Measurements from ENCODE around the gene ROR1.
A peak's percentile ranks its signal among the peaks of the same experiment; 100 is the strongest.
"Not testable (repeated sequence)": the region's sequence is repeated elsewhere in the genome, so short reads cannot be mapped to it uniquely, and the experiment has no call there.

ROR1 gene

GRCh38 chr1:64187646-64188045 lies 413.8 kb downstream of the ROR1 start:
- Mint-ChIP-seq H3K36me3 (no peaks in the 10 kb centered on the region), H3K4me3 (no peak overlapping the region), H3K4me1 (ENCODE audit: low read depth) (peaks cover 5% of the 10 kb centered on the region), H3K9me3 (ENCODE audit: low read depth) (no peaks in the 10 kb centered on the region), H3K27me3 (no peaks in the 10 kb centered on the region), H3K27ac (no peak overlapping the region)

GRCh38 chr1:64192290-64192689 lies 418.5 kb downstream of the ROR1 start:
- Mint-ChIP-seq H3K9me3 (ENCODE audit: low read depth) (no peaks in the 10 kb centered on the region), H3K27ac (no peak overlapping the region), H3K36me3 (no peaks in the 10 kb centered on the region), H3K27me3 (no peaks in the 10 kb centered on the region), H3K4me3 (no peak overlapping the region), H3K4me1 (ENCODE audit: low read depth) (no peaks in the 10 kb centered on the region)

DNA sequence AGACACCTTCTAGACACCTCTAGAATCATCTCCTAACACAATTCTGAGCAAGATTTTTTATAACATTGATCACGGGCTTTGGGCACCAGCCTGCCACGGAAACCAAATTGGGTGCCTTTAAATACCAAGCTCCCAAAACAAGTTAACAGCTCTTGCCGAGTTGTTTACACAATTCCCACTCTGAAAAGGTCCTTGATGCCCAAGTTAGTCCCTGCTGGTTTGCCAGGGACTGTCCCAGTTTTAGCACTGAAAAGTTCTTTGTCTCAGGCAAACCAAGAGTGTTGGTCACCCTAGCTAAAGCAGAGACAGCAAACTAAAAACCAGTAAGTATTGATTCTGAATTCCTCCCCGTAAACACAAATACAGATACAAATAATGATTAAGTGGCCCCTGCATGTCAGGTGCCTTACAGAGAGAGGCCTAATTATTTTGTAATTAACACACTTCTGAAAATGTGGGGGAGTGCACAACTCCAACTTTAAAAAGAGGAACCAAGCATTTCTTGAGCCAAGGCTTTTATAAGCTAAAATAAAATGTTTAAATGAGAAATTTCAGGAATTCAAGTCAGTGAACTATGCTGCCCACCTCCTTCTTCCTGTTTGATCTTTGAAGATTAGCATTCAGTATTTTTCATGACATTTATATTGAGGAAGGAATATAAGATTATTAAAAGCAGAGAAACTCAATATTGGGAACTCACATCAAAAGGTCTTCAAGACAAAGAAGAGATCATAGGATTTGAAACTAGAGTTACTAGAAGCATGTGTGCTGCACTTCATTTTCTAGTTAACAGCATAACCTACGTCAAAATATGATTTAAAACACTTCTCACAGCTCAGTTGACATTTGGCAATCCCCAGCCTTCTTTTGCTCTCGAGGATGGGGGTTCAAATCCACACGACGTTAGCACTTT lies 420.6 kb downstream of the ROR1 start:
- peaks cover 6% of the 10 kb centered on the region for H3K4me1 Mint-ChIP-seq (ENCODE audit: low read depth)
- H3K36me3 Mint-ChIP-seq, result no peaks in the 10 kb centered on the region
- H3K4me3 Mint-ChIP-seq, result no peak overlapping the region
- no peaks in the 10 kb centered on the region for H3K27me3 Mint-ChIP-seq
- H3K27ac Mint-ChIP-seq, result no peak overlapping the region
- no peaks in the 10 kb centered on the region for H3K9me3 Mint-ChIP-seq (ENCODE audit: low read depth)

GRCh38 chr1:64195081-64195395 lies 421.2 kb downstream of the ROR1 start:
- Mint-ChIP-seq H3K36me3 (no peaks in the 10 kb centered on the region), H3K4me3 (no peak overlapping the region)

DNA sequence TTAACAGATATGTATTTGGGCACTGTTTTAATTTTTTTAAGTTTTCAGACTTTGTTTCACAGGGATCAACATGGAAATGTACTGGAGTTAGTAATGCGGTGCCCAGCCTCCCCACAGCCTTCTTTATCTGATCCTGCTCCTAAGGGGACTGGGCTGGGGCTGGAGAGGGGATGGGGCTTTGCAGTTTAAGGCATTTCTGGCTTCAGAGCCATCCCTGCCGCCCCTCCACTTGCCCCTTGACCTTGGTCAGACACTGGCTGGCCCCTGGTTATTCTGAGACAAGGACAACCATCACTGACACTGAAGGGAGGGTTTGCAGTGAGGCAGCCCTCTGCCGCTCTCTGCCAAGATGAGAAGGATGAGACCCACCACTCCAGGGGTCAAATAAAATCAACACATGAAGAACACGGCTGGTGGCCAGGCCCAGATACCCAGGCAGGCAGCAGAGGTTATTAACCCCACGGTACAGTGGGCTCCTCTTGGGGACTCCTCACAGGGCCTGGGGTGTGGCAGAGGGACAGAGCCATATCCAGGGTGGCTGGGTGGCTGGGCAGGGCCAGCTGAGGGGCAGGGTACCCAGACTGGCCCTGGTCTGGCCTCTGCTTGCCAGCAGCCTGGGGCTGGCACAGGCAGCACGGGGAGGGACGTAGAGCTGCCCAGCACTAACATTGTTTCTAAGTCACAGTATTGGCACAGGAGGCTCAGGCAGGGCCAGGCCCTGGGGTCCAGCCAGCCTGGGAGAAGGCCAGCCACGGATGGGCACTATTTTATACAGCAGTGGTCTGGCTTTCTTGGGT lies 422.5 kb downstream of the ROR1 start:
- Mint-ChIP-seq H3K27me3 (no peaks in the 10 kb centered on the region), H3K36me3 (no peaks in the 10 kb centered on the region), H3K4me1 (ENCODE audit: low read depth) (peaks cover 7% of the 10 kb centered on the region), H3K27ac (no peak overlapping the region), H3K4me3 (no peak overlapping the region), H3K9me3 (ENCODE audit: low read depth) (no peaks in the 10 kb centered on the region)

More at GRCh38 chr1:64195081-64195395, 421.2 kb downstream of the ROR1 start:
- Mint-ChIP-seq H3K4me1 (ENCODE audit: low read depth) (peaks cover 7% of the 10 kb centered on the region), H3K27me3 (no peaks in the 10 kb centered on the region), H3K27ac (no peak overlapping the region), H3K9me3 (ENCODE audit: low read depth) (no peaks in the 10 kb centered on the region)

GRCh38 chr1:64197076-64197475 lies 423.3 kb downstream of the ROR1 start:
- Mint-ChIP-seq H3K9me3 (ENCODE audit: low read depth) (no peaks in the 10 kb centered on the region), H3K4me1 (ENCODE audit: low read depth) (peaks cover 7% of the 10 kb centered on the region), H3K36me3 (no peaks in the 10 kb centered on the region)

GRCh38 chr1:64199154-64199553 lies 425.3 kb downstream of the ROR1 start:
- peaks cover 2% of the 10 kb centered on the region for H3K27me3 Mint-ChIP-seq
- no peak overlapping the region for H3K4me3 Mint-ChIP-seq
- H3K36me3 Mint-ChIP-seq, result no peaks in the 10 kb centered on the region
- peaks cover 7% of the 10 kb centered on the region for H3K4me1 Mint-ChIP-seq (ENCODE audit: low read depth)
- no peak overlapping the region for H3K27ac Mint-ChIP-seq
- no peaks in the 10 kb centered on the region for H3K9me3 Mint-ChIP-seq (ENCODE audit: low read depth)

More at GRCh38 chr1:64197076-64197475, 423.3 kb downstream of the ROR1 start:
- Mint-ChIP-seq H3K27ac (no peak overlapping the region), H3K4me3 (no peak overlapping the region), H3K27me3 (no peaks in the 10 kb centered on the region)

DNA sequence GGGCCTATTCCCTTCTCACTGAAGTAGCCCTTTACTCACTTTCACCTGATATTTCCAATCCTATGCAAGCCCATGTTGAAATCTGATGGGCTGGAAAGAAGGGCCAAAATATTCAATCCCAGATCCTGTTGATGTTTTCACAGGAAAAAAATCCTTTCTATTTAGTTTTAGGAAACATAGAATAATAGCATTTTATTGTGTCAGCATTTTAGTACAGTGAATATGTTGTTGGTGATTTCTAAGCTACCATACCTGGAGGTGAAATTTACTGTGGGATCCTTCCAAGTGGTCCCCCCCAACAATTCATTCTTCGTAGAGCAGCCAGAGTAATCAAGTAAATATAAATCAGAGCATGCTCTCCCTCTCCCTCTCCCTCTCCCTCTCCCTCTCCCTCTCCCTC lies 426.2 kb downstream of the ROR1 start:
- no peak overlapping the region for H3K27ac Mint-ChIP-seq
- H3K4me1 Mint-ChIP-seq (ENCODE audit: low read depth), result peaks cover 7% of the 10 kb centered on the region
- H3K36me3 Mint-ChIP-seq, result no peaks in the 10 kb centered on the region
- H3K4me3 Mint-ChIP-seq, result no peak overlapping the region
- H3K9me3 Mint-ChIP-seq (ENCODE audit: low read depth), result no peaks in the 10 kb centered on the region
- H3K27me3 Mint-ChIP-seq, result peaks cover 2% of the 10 kb centered on the region

DNA sequence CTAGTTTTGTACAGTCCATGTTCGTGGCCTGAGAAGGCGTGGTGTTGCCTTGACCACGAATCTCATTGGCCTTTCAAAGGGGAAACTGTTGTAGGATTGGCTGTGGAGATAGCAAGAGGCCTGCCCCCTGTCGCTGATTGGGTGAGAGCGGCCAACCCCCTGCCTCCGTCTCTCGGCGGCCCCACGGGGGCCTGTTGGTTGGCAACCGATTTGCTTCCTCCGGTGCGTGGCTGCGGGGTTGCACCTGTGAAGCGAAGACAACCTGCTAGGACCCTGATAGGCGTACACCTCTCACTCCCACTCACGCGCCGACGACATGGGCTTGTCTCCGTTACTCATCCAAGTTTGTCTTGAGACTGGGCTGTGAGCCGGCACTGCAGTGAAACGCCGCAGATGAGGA lies 429.6 kb downstream of the ROR1 start, which contains the start of gene UBE2U:
TSS of gene UBE2U (plus strand) at position 204 of the 400 bp plus-strand sequence. CDS start 428 bp downstream, outside the sequence.
- Mint-ChIP-seq H3K27me3 (peaks cover 6% of the 10 kb centered on the region), H3K4me3 (no peak within 1 kb of the TSS), H3K27ac (no peak within 1 kb of the TSS), H3K36me3 (no peaks in the 10 kb centered on the region), H3K4me1 (ENCODE audit: low read depth) (peaks cover 7% of the 10 kb centered on the region), H3K9me3 (ENCODE audit: low read depth) (no peaks in the 10 kb centered on the region)

DNA sequence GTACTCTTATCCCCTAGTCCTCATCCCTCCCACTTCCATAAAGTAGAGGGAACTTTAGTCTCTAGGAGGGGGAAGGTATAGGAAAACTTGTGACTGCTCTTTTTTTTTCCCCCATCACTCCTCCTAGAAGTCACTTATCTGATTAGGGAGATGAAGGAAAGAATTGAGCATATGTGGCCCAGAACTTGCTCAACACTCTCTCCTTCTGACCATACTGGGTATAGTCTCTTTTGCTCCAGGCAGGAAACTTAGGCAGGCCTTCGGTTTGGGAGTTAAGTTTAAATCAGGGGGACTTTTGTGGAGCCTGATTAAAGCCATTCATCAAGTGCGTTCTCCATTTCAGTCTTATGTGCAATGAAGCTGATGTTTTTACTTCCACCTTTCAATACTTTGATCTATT lies 435.4 kb downstream of the ROR1 start:
- Mint-ChIP-seq H3K9me3 (ENCODE audit: low read depth) (no peaks in the 10 kb centered on the region), H3K36me3 (no peaks in the 10 kb centered on the region), H3K4me3 (no peak overlapping the region), H3K27ac (no peak overlapping the region), H3K4me1 (ENCODE audit: low read depth) (no peaks in the 10 kb centered on the region), H3K27me3 (peaks cover 11% of the 10 kb centered on the region)

DNA sequence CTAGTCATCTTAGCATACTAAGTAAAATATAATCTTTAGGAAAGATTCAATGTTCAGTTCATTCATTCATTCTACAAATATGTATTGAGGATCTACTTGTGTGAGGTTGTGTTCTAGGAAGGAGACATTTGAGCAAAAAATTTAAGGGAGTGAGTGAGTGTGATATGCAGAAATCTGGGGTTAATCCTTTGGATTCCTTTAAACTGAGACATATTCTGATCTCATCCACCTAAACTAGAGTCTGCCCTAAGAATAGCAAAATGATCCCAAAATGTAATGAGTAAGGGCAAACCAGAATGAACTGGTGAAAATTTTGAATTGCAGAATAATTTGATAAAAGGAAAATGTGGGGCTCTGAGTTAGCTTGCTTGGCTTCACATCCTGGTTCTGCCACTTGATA lies 438.2 kb downstream of the ROR1 start:
- H3K9me3 Mint-ChIP-seq (ENCODE audit: low read depth), result no peaks in the 10 kb centered on the region
- no peaks in the 10 kb centered on the region for H3K4me1 Mint-ChIP-seq (ENCODE audit: low read depth)
- no peak overlapping the region for H3K27ac Mint-ChIP-seq
- H3K27me3 Mint-ChIP-seq, result peaks cover 9% of the 10 kb centered on the region
- no peak overlapping the region for H3K4me3 Mint-ChIP-seq
- no peaks in the 10 kb centered on the region for H3K36me3 Mint-ChIP-seq

GRCh38 chr1:64215576-64215975 lies 441.8 kb downstream of the ROR1 start:
- H3K4me3 Mint-ChIP-seq, result no peak overlapping the region
- no peaks in the 10 kb centered on the region for H3K4me1 Mint-ChIP-seq (ENCODE audit: low read depth)
- H3K9me3 Mint-ChIP-seq (ENCODE audit: low read depth), result no peaks in the 10 kb centered on the region
- H3K36me3 Mint-ChIP-seq, result no peaks in the 10 kb centered on the region
- H3K27me3 Mint-ChIP-seq, result peaks cover 8% of the 10 kb centered on the region
- no peak overlapping the region for H3K27ac Mint-ChIP-seq

GRCh38 chr1:64220241-64220640 lies 446.4 kb downstream of the ROR1 start:
- no peak overlapping the region for H3K27ac Mint-ChIP-seq
- no peaks in the 10 kb centered on the region for H3K9me3 Mint-ChIP-seq (ENCODE audit: low read depth)
- no peak overlapping the region for H3K4me3 Mint-ChIP-seq
- H3K27me3 Mint-ChIP-seq, result peaks cover 5% of the 10 kb centered on the region
- H3K4me1 Mint-ChIP-seq (ENCODE audit: low read depth), result peaks cover 10% of the 10 kb centered on the region
- no peaks in the 10 kb centered on the region for H3K36me3 Mint-ChIP-seq

- H3K4me3 Mint-ChIP-seq, result peak overlapping the region; percentile 2
- peaks cover 10% of the 10 kb centered on the region for H3K4me1 Mint-ChIP-seq (ENCODE audit: low read depth)
- peaks cover 10% of the 10 kb centered on the region for H3K27me3 Mint-ChIP-seq
- peak overlapping the region; percentile 68 for H3K27ac Mint-ChIP-seq
- no peaks in the 10 kb centered on the region for H3K9me3 Mint-ChIP-seq (ENCODE audit: low read depth)
- no peaks in the 10 kb centered on the region for H3K36me3 Mint-ChIP-seq
Measured at GRCh38 chr1:64223329-64224151, 449.7 kb downstream of the ROR1 start.

GRCh38 chr1:64224236-64224635 lies 450.4 kb downstream of the ROR1 start:
- not testable (repeated sequence) for H3K4me3 Mint-ChIP-seq; H3K27me3 Mint-ChIP-seq; H3K36me3 Mint-ChIP-seq; H3K27ac Mint-ChIP-seq; H3K9me3 Mint-ChIP-seq (ENCODE audit: low read depth)
- H3K4me1 Mint-ChIP-seq (ENCODE audit: low read depth), result peaks cover 10% of the 10 kb centered on the region
